Left lung (tissue), 10 donors: Measurements from ENCODE around the gene RARB. TPM values are rescaled to one million over a fixed set of nuclear protein-coding genes. Genes with fewer than 3 reads are reported as not detected.

Experiments
- ATAC-seq: fragments of 200-7000 bp; cut with Tn5 transposase; one replicate; pipeline ENCODE4 v1.9.1; 2020; ENCODE audit warnings: moderate library complexity
- DNase-seq, 4 donors: peaks; one replicate each; pipeline ENCODE4 v3.0.0-alpha.2; 2013 to 2020
- H3K27ac ChIP-seq, 2 donors: fragments of 200-600 bp; sonication (generic) in 1 of 2; one replicate each; pipeline versions ENCODE4 v1.5.0 to v1.8.0; 2020 to 2021
- H3K27me3 ChIP-seq, 2 donors: fragments of 200-600 bp; sonication (generic) in 1 of 2; one replicate each; pipeline versions ENCODE4 v1.5.0 to v1.8.0; 2020 to 2021
- H3K36me3 ChIP-seq, 2 donors: fragments of 200-600 bp; sonication (generic) in 1 of 2; one replicate each; pipeline versions ENCODE4 v1.5.0 to v1.8.0; 2020 to 2021
- H3K4me1 ChIP-seq, 2 donors: fragments of 200-600 bp; one replicate each; pipeline ENCODE4 v1.8.0; 2021
- H3K4me3 ChIP-seq, 2 donors: fragments of 200-600 bp; sonication (generic) in 1 of 2; one replicate each; pipeline versions ENCODE4 v1.5.0 to v1.8.0; 2020 to 2021; ENCODE audit warnings: mild to moderate bottlenecking in 1 of 2
- H3K9me3 ChIP-seq, 2 donors: fragments of 200-600 bp; sonication (generic) in 1 of 2; one replicate each; pipeline versions ENCODE4 v1.5.0 to v1.8.0; 2020 to 2021
- CTCF ChIP-seq, 2 donors: fragments of 200-600 bp; sonication (generic) in 1 of 2; IDR thresholded peaks; one replicate each; pipeline versions ENCODE4 v1.5.0 to v1.8.0; 2021; ENCODE audit warnings: antibody characterized with exemption in 2 of 2
- intact Hi-C, 2 donors: fragments of 100-400 bp; cut with DNase I; formaldehyde crosslinking; loops; one replicate each; pipeline versions ENCODE4 v1.11.2 to v1.14.2; 2022
- polyA plus RNA-seq, 6 donors: library from polyadenylated mRNA; unstranded; fragments of 120-200 nt; gene quantifications; one replicate each; pipeline ENCODE4 v1.2.1, GENCODE V29; 2013; ENCODE audit not compliant: insufficient read length in 6 of 6
- total RNA-seq, 2 donors: library from RNA; stranded (reverse); fragmentation: NEBNext Ultra II Directional; extraction: Animal tissue kit (Norgen Biotek cat#: 25700); gene quantifications; one replicate each; pipeline ENCODE4 v1.2.1, GENCODE V29; 2021
- donor health status: DM: no; HTN: yes; CAD: no.
- donor health status: DM: no; HTN: no; CAD: no.

The RARB gene
- total and polyA plus RNA-seq, 8 donors: 4.1 to 40.1 (median 33.3) TPM

GRCh38 chr3:25573386-25574171 is 145.5 kb downstream of the RARB start:
- no peaks in the 10 kb centered on the region for H3K4me1 ChIP-seq
- ATAC-seq: no peak
- no peaks in the 10 kb centered on the region for H3K9me3 ChIP-seq
- H3K36me3 ChIP-seq: no peaks in the 10 kb centered on the region
- intact Hi-C loops: no loop called here
- H3K27ac ChIP-seq: peak overlapping the region in 1 of 2 donors; percentile 3
- H3K27me3 ChIP-seq: no peaks in the 10 kb centered on the region
- TF ChIP-seq CTCF (IDR thresholded peaks at IDR 0.05): no peak
- no peak for DNase-seq
- H3K4me3 ChIP-seq: no peak overlapping the region

GRCh38 chr3:25574172-25574765 is 146.2 kb downstream of the RARB start:
- H3K36me3 ChIP-seq: no peaks in the 10 kb centered on the region
- H3K9me3 ChIP-seq: no peaks in the 10 kb centered on the region
- no peaks in the 10 kb centered on the region for H3K4me1 ChIP-seq
- DNase-seq (no peak), ATAC-seq (no peak)
- H3K27ac ChIP-seq: no peak overlapping the region
- no peak overlapping the region for H3K4me3 ChIP-seq
- no peaks in the 10 kb centered on the region for H3K27me3 ChIP-seq
- intact Hi-C loops: no loop called here
- TF ChIP-seq CTCF (IDR thresholded peaks at IDR 0.05): no peak

GRCh38 chr3:25575001-25575400 is 146.9 kb downstream of the RARB start:
- H3K27ac ChIP-seq: no peak overlapping the region
- ATAC-seq (no peak), DNase-seq (no peak)
- H3K36me3 ChIP-seq: no peaks in the 10 kb centered on the region
- H3K4me1 ChIP-seq: no peaks in the 10 kb centered on the region
- no peak overlapping the region for H3K4me3 ChIP-seq
- no peak for TF ChIP-seq CTCF (IDR thresholded peaks at IDR 0.05)
- no peaks in the 10 kb centered on the region for H3K9me3 ChIP-seq
- H3K27me3 ChIP-seq: no peaks in the 10 kb centered on the region
- intact Hi-C loops: no loop called here

GRCh38 chr3:25576146-25576545 is 148.1 kb downstream of the RARB start:
- Histone ChIP-seq H3K4me3 (no peak overlapping the region), H3K27me3 (no peaks in the 10 kb centered on the region), H3K9me3 (no peaks in the 10 kb centered on the region), H3K36me3 (no peaks in the 10 kb centered on the region), H3K4me1 (no peaks in the 10 kb centered on the region), H3K27ac (no peak overlapping the region)
- DNase-seq: no peak
- ATAC-seq: no peak
- intact Hi-C loops: no loop called here
- no peak for TF ChIP-seq CTCF (IDR thresholded peaks at IDR 0.05)

- Histone ChIP-seq H3K4me1 (no peaks in the 10 kb centered on the region), H3K27me3 (no peaks in the 10 kb centered on the region), H3K27ac (no peak overlapping the region), H3K4me3 (no peak overlapping the region), H3K9me3 (no peaks in the 10 kb centered on the region), H3K36me3 (no peaks in the 10 kb centered on the region)
- ATAC-seq: no peak
- intact Hi-C loops: no loop called here
- no peak for DNase-seq
- TF ChIP-seq CTCF (IDR thresholded peaks at IDR 0.05): no peak
Measured at GRCh38 chr3:25576831-25577454, 148.9 kb downstream of the RARB start.
